HEK293T (cell line): Measurements from ENCODE around the gene RHEX.

Source experiments
- CTCF ChIA-PET: fragments of 350-600 bp; formaldehyde crosslinking; extraction: SDS; loops from one replicate; lab custom pipeline; 2021; ENCODE audit warnings: antibody characterized with exemption, inconsistent platforms; lab: Yijun Ruan, JAX
- POLR2A ChIA-PET: fragments of 350-600 bp; formaldehyde crosslinking; extraction: SDS; loops from one replicate; lab custom pipeline; 2020; ENCODE audit warnings: antibody characterized with exemption, inconsistent platforms; lab: Yijun Ruan, JAX
- DNase-seq: peaks from one replicate; pipeline ENCODE4 v3.0.0; 2012; ENCODE audit warnings: mixed read lengths; ENCODE audit errors: extremely low spot score
- ARNT ChIP-seq: fragments of 450-650 bp; IDR thresholded peaks from 2 replicates; pipeline ENCODE4 v1.6.1; 2017; ENCODE audit warnings: mild to moderate bottlenecking
- BHLHE40 ChIP-seq: fragments of 450-650 bp; IDR thresholded peaks from 2 replicates; pipeline ENCODE4 v1.6.1; 2016; ENCODE audit warnings: mild to moderate bottlenecking, moderate library complexity, borderline replicate concordance
- CTBP1 ChIP-seq: fragments of 450-650 bp; IDR thresholded peaks from 2 replicates; pipeline ENCODE4 v1.6.1; 2016; ENCODE audit warnings: borderline replicate concordance
- ELF4 ChIP-seq: fragments of 450-650 bp; IDR thresholded peaks from 2 replicates; pipeline ENCODE4 v1.6.1; 2017; ENCODE audit warnings: antibody characterized with exemption
- FOXA1 ChIP-seq: fragments of 450-650 bp; IDR thresholded peaks from 2 replicates; pipeline ENCODE4 v1.6.1; 2016; ENCODE audit warnings: mild to moderate bottlenecking
- FOXK2 ChIP-seq: fragments of 450-650 bp; IDR thresholded peaks from 2 replicates; pipeline ENCODE4 v1.6.1; 2016; ENCODE audit warnings: mild to moderate bottlenecking
- FOXM1 ChIP-seq: fragments of 450-650 bp; IDR thresholded peaks from 2 replicates; pipeline ENCODE4 v1.6.1; 2017; ENCODE audit warnings: mild to moderate bottlenecking, borderline replicate concordance
- HDGF ChIP-seq: fragments of 450-650 bp; IDR thresholded peaks from 2 replicates; pipeline ENCODE4 v1.6.1; 2017; ENCODE audit warnings: antibody characterized with exemption, borderline replicate concordance
- L3MBTL2 ChIP-seq: fragments of 450-650 bp; conservative IDR thresholded peaks from 2 replicates; pipeline ENCODE4 v1.6.1; 2016; ENCODE audit warnings: mild to moderate bottlenecking
- LEF1 ChIP-seq: fragments of 450-650 bp; IDR thresholded peaks from 2 replicates; pipeline ENCODE4 v1.6.1; 2017; ENCODE audit warnings: mild to moderate bottlenecking, borderline replicate concordance
- NFRKB ChIP-seq: fragments of 450-650 bp; IDR thresholded peaks from 2 replicates; pipeline ENCODE4 v1.6.1; 2016; ENCODE audit warnings: mild to moderate bottlenecking, moderate library complexity
- SP1 ChIP-seq: fragments of 450-650 bp; IDR thresholded peaks from 2 replicates; pipeline ENCODE4 v1.6.1; 2017
- SUZ12 ChIP-seq: fragments of 450-650 bp; IDR thresholded peaks from 2 replicates; pipeline ENCODE4 v1.6.1; 2016; ENCODE audit warnings: mild to moderate bottlenecking
- TARDBP ChIP-seq: fragments of 450-650 bp; IDR thresholded peaks from 2 replicates; pipeline ENCODE4 v1.6.1; 2016
- ZNF384 ChIP-seq: fragments of 450-650 bp; IDR thresholded peaks from 2 replicates; pipeline ENCODE4 v1.6.1; 2016
- TF ChIP-seq, protein P1 (sequence below): fragments of 450-650 bp; IDR thresholded peaks from 2 replicates; pipeline ENCODE4 v1.6.1; 2016

Gene RHEX

GRCh38 chr1:206107168-206107544 lies 54.2 kb downstream of the RHEX start:
- POLR2A ChIA-PET = no interaction called here
- CTCF ChIA-PET = interaction anchor here (0.6 to 2.3 kb wide), 8 partner anchors 26 to 315 kb away, joined by 3 to 26 read pairs (median 4); no protein-coding TSS in a partner anchor
- no peak for TF ChIP-seq HDGF
- TF ChIP-seq ELF4 = no peak
- TF ChIP-seq L3MBTL2 = no peak
- TF ChIP-seq LEF1 = no peak
- TF ChIP-seq NFRKB = no peak
- TF ChIP-seq ARNT = no peak
- TF ChIP-seq BHLHE40 = no peak
- no peak for TF ChIP-seq ZNF384
- TF ChIP-seq, protein P1, sequence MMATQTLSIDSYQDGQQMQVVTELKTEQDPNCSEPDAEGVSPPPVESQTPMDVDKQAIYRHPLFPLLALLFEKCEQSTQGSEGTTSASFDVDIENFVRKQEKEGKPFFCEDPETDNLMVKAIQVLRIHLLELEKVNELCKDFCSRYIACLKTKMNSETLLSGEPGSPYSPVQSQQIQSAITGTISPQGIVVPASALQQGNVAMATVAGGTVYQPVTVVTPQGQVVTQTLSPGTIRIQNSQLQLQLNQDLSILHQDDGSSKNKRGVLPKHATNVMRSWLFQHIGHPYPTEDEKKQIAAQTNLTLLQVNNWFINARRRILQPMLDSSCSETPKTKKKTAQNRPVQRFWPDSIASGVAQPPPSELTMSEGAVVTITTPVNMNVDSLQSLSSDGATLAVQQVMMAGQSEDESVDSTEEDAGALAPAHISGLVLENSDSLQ = no peak
- TF ChIP-seq CTBP1 = no peak
- no peak for TF ChIP-seq FOXK2
- TF ChIP-seq SUZ12 = no peak
- TF ChIP-seq FOXM1 = no peak
- TF ChIP-seq SP1 = no peak
- TF ChIP-seq TARDBP = no peak
- TF ChIP-seq FOXA1 = no peak
- DNase-seq = no peak

- ChIA-PET CTCF (interaction anchor here (1.3 to 2.6 kb wide), 3 partner anchors 78 to 189 kb away, joined by 3 to 8 read pairs (median 3); no protein-coding TSS in a partner anchor), POLR2A (no interaction called here)
- no peak for DNase-seq
- TF ChIP-seq CTBP1 (no peak), BHLHE40 (no peak), FOXK2 (no peak)
Observed at GRCh38 chr1:206108635-206109034, 55.7 kb downstream of the RHEX start.

DNA sequence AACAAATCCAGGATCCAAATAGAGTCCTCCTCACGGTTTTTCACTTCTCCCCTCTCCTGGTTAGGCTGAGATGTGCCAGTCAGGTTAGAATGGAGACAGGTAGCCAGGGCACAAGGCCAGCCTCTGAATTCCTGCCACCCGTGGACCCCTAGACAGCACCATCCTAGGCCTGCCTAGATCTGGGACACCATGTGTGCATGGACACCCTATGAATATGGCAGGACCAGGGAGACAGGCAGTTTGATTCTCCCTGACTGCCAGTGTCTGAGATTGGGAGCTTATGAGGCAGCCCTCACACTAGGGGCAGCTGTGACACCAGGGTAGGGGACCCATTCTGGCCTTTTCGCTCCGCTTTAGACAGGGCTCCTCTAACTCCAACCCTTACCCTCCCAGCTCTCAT lies 56.7 kb downstream of the RHEX start:
- ChIA-PET POLR2A (no interaction called here), CTCF (interaction anchor here (1.1 to 2.6 kb wide), 2 partner anchors 132 to 191 kb away, joined by 3 to 8 read pairs; no protein-coding TSS in a partner anchor)
- no peak for TF ChIP-seq SUZ12
- no peak for TF ChIP-seq ELF4
- TF ChIP-seq HDGF = no peak
- no peak for TF ChIP-seq ARNT
- DNase-seq = no peak

DNA sequence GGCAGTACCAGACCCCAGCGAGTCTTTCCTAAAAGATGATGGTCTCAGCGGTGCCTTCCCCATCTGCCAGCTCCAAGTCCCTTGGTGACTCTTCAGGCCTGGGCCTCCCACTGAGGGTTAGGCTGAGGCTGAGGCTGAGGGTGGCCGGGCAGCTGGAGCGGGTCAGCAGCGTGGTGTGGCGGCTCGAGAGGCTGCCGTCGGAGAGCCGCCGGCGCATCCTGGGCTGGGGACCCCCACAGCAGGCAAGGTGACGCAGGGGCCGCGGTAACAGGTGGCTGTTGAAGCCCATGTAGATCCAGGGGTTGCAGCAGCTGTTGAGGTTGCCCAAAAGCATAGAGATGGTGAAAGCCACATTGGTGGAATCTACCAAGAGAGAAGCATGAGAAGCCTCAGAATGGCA lies 57.2 kb downstream of the RHEX start:
- CTCF ChIA-PET = interaction anchor here (1.1 to 2.6 kb wide), 2 partner anchors 133 to 191 kb away, joined by 3 to 8 read pairs; no protein-coding TSS in a partner anchor
- TF ChIP-seq, protein P1 = no peak
- TF ChIP-seq L3MBTL2 = no peak
- no peak for TF ChIP-seq FOXM1
- TF ChIP-seq FOXA1 = no peak
- no peak for TF ChIP-seq BHLHE40
- no peak for TF ChIP-seq TARDBP
- TF ChIP-seq FOXK2 = no peak
- no peak for TF ChIP-seq NFRKB
- no peak for TF ChIP-seq SP1
- TF ChIP-seq ZNF384 = no peak
- no peak for TF ChIP-seq ELF4
- TF ChIP-seq SUZ12 = no peak
- TF ChIP-seq HDGF = no peak
- POLR2A ChIA-PET = no interaction called here
- DNase-seq = no peak

DNA sequence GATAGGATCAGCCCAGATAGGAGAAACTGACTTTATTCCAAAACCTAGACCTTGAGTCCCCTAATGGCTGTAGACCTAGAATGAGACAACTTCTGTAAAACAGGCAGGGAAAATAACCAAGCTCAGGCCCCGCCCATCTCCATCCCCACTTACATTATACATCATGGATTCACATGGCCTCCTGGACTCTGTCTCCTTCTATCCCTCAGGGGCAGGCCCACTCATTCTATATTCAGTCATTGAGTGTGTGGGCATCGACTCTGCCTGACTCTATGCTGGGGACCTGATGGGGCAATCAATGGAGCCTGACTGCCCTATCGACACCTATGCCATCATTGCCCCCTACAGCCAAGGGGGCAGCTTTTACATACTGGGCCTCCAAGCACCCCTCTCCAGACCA lies 57.8 kb downstream of the RHEX start:
- ChIA-PET POLR2A (no interaction called here), CTCF (interaction anchor here (1.1 to 1.3 kb wide), 3 partner anchors 127 to 133 kb away, joined by 3 to 4 read pairs (median 3); no protein-coding TSS in a partner anchor)
- no peak for DNase-seq
- TF ChIP-seq FOXK2 (no peak), SUZ12 (no peak), TARDBP (no peak), CTBP1 (no peak), FOXM1 (no peak), ZNF384 (no peak), ARNT (no peak), FOXA1 (no peak)

GRCh38 chr1:206111271-206111927 lies 58.4 kb downstream of the RHEX start:
- ChIA-PET CTCF (interaction anchor here (1.2 to 1.3 kb wide), 2 partner anchors 127 to 134 kb away, joined by 3 to 4 read pairs; no protein-coding TSS in a partner anchor), POLR2A (no interaction called here)
- TF ChIP-seq NFRKB (no peak), CTBP1 (no peak), L3MBTL2 (no peak), ELF4 (no peak), BHLHE40 (no peak), SP1 (no peak), SUZ12 (no peak), FOXA1 (no peak), FOXK2 (no peak), ZNF384 (no peak), FOXM1 (no peak), HDGF (no peak), TARDBP (no peak), ARNT (no peak), LEF1 (no peak)
- TF ChIP-seq, protein P1 = no peak
- DNase-seq = no peak
